ENCODE measurements around the gene LRCH3. TPM values are rescaled to one million over a fixed set of nuclear protein-coding genes. Genes with fewer than 3 reads are reported as not detected.

LRCH3 gene
- total and polyA plus RNA-seq, 8 donors: 5.4 to 26.1 (median 13.9) TPM

- intact Hi-C loops (cut with DNase I): no loop called here
- DNase-seq: no peak
- FAIRE-seq: no peak
- Histone ChIP-seq H3K4me3 (peak overlapping the region in 1 of 4 donors; percentile 4), H3K27me3 (no peaks in the 10 kb centered on the region), H3K4me1 (no peaks in the 10 kb centered on the region), H3K36me3 (peaks cover 0 to 43% (median 0%) of the 10 kb centered on the region in 3 donors), H3K27ac (no peak overlapping the region), H3K9me3 (no peaks in the 10 kb centered on the region)
- ATAC-seq: peak in 3 of 4 donors; percentile 36 to 74 (median 44)
- WGBS, 2 donors: 77% methylated on average over 8 of the region's 8 CpGs
- TF ChIP-seq CTCF (IDR thresholded peaks at IDR 0.05): no peak
Measured at GRCh38 chr3:197847866-197848401, 56.9 kb downstream of the LRCH3 start.

- Histone ChIP-seq H3K36me3 (peaks cover 0 to 26% (median 0%) of the 10 kb centered on the region in 3 donors), H3K4me1 (no peaks in the 10 kb centered on the region), H3K4me3 (no peak overlapping the region), H3K9me3 (no peaks in the 10 kb centered on the region), H3K27me3 (no peaks in the 10 kb centered on the region), H3K27ac (no peak overlapping the region)
- WGBS, 2 donors: 92 to 93% methylated on average over 8 of the region's 8 CpGs
- no peak for TF ChIP-seq CTCF (IDR thresholded peaks at IDR 0.05)
- DNase-seq (no peak), FAIRE-seq (no peak), ATAC-seq (no peak)
- intact Hi-C loops (cut with DNase I): no loop called here
Measured at GRCh38 chr3:197854596-197855343, 63.7 kb downstream of the LRCH3 start.

GRCh38 chr3:197855571-197855970 lies 64.5 kb downstream of the LRCH3 start:
- 93 to 94% methylated on average over 9 of the region's 9 CpGs for WGBS, 2 donors
- no peak overlapping the region for H3K4me3 ChIP-seq
- H3K27me3 ChIP-seq: no peaks in the 10 kb centered on the region
- H3K27ac ChIP-seq: no peak overlapping the region
- peaks cover 0 to 26% (median 0%) of the 10 kb centered on the region in 3 donors for H3K36me3 ChIP-seq
- H3K9me3 ChIP-seq: no peaks in the 10 kb centered on the region
- ATAC-seq: no peak
- no peak for TF ChIP-seq CTCF (IDR thresholded peaks at IDR 0.05)
- FAIRE-seq: no peak
- DNase-seq: no peak
- intact Hi-C loops (cut with DNase I): no loop called here
- no peaks in the 10 kb centered on the region for H3K4me1 ChIP-seq

- no peaks in the 10 kb centered on the region for H3K27me3 ChIP-seq
- no peak for TF ChIP-seq CTCF (IDR thresholded peaks at IDR 0.05)
- H3K36me3 ChIP-seq: peaks cover 0 to 26% (median 0%) of the 10 kb centered on the region in 3 donors
- ATAC-seq: no peak
- DNase-seq: no peak
- no peak overlapping the region for H3K27ac ChIP-seq
- intact Hi-C loops (cut with DNase I): no loop called here
- H3K4me1 ChIP-seq: no peaks in the 10 kb centered on the region
- no peak overlapping the region for H3K4me3 ChIP-seq
- no peak for FAIRE-seq
- WGBS, 2 donors: 79 to 90% methylated on average over 8 of the region's 8 CpGs
- H3K9me3 ChIP-seq: no peaks in the 10 kb centered on the region
Measured at GRCh38 chr3:197856199-197856816, 65.3 kb downstream of the LRCH3 start.
